Nephron (organoid): ENCODE data around the gene SH2D2A.
A peak's percentile ranks its signal among the peaks of the same experiment; 100 is the strongest.

Source experiments
- H3K27ac Mint-ChIP-seq, 3 experiments: 2 replicates each; pipeline ENCODE4 v1.8.0; 2020; ENCODE audit warnings: mixed read lengths in 3 of 3, mild to moderate bottlenecking in 2 of 3, moderate library complexity in 1 of 3
- H3K27me3 Mint-ChIP-seq: 2 replicates; pipeline ENCODE4 v1.8.0; 2021; ENCODE audit warnings: low read depth, mild to moderate bottlenecking, moderate library complexity, mixed read lengths
- H3K36me3 Mint-ChIP-seq: 2 replicates; pipeline ENCODE4 v1.8.0; 2020; ENCODE audit warnings: low read depth, mixed read lengths
- H3K4me1 Mint-ChIP-seq: 2 replicates; pipeline ENCODE4 v1.8.0; 2020; ENCODE audit warnings: mixed read lengths
- H3K4me3 Mint-ChIP-seq, 3 experiments: 2 replicates each; pipeline ENCODE4 v1.8.0; 2020; ENCODE audit warnings: mild to moderate bottlenecking in 3 of 3, mixed read lengths in 3 of 3, moderate library complexity in 2 of 3
- H3K9me3 Mint-ChIP-seq: 2 replicates; pipeline ENCODE4 v1.8.0; 2020; ENCODE audit warnings: mixed read lengths
- TF ChIP-seq, protein P1 (sequence below), 3 experiments: fragments of 200-600 bp; sonication (generic); IDR thresholded peaks; one replicate each; pipeline ENCODE4 v1.5.0; 2021; ENCODE audit warnings: antibody characterized with exemption in 3 of 3; ENCODE audit not compliant: unreplicated experiment in 3 of 3

SH2D2A gene

DNA sequence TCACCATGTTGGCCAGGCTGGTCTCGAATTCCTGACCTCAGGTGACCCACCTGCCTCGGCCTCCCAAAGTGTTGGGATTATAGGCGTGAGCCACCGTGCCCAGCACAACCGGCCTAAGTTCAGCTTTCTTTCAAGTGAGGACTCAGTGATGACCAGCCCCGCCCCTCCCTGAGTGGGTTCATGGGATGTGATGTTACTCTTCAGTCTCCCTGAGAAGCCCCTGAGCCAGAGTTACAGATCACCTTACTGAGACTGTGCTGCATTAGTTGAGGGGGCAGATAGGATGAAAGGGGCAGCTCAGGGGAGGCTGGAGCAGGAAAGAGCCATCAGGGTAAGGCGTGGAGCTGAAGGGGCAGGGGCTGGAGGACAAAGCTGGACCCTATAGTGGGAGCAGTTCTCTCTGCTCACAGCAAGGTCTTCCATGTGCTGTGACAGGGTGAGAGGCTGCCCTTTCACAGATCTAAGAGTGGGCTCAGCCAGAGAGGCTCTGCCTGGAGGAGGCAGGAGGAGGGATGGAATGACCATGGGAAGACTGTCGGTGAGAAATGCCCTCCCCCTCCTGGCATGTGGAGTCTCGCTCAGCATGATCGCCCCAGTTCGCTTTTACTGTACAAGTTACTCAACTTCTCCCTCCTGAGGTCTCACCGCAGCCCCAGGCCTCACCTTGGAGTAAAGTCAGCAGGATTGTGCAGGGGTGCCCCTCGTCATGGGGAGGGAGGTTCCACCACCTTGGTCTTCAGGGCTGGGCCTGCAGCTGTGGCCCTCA, 13.4 kb downstream of the SH2D2A start:
- Mint-ChIP-seq H3K4me3 (no peak overlapping the region), H3K27ac (peak overlapping the region in 2 of 3 experiments; percentile 37 to 38), H3K36me3 (peaks cover 15% of the 10 kb centered on the region), H3K9me3 (no peaks in the 10 kb centered on the region), H3K4me1 (peaks cover 69% of the 10 kb centered on the region), H3K27me3 (peaks cover 3% of the 10 kb centered on the region)
- TF ChIP-seq, protein P1, sequence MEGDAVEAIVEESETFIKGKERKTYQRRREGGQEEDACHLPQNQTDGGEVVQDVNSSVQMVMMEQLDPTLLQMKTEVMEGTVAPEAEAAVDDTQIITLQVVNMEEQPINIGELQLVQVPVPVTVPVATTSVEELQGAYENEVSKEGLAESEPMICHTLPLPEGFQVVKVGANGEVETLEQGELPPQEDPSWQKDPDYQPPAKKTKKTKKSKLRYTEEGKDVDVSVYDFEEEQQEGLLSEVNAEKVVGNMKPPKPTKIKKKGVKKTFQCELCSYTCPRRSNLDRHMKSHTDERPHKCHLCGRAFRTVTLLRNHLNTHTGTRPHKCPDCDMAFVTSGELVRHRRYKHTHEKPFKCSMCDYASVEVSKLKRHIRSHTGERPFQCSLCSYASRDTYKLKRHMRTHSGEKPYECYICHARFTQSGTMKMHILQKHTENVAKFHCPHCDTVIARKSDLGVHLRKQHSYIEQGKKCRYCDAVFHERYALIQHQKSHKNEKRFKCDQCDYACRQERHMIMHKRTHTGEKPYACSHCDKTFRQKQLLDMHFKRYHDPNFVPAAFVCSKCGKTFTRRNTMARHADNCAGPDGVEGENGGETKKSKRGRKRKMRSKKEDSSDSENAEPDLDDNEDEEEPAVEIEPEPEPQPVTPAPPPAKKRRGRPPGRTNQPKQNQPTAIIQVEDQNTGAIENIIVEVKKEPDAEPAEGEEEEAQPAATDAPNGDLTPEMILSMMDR (IDR thresholded peaks at IDR 0.05; ENCODE audit: unreplicated experiment in 3 of 3) = no peak

DNA sequence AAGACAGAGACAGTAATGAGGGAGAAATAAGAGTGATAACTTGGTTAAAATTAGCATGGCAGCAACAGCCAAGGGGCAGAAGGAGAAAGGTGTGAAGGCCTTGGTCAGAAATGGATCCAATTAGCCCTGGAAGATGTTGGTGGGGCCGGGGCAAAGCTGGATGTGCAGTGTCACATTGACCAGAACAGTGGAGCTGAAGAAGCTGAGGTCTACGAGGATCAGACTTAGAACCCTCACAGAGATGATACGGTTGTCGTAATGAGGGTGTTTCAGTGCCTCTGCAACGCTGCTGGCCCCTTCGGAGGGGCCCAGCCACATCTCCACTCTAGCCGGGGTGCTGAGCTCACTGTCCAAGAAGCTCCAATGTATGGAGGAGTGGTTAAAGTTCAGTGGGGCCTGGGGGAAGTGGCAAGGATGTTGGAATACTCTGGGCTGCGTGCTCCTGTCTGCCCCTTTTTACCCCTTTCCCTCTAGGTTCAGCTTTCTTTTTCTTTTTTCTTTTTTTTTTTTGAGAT, 14.2 kb downstream of the SH2D2A start:
- Mint-ChIP-seq H3K4me3 (no peak overlapping the region), H3K27ac (no peak overlapping the region), H3K27me3 (no peaks in the 10 kb centered on the region), H3K36me3 (peaks cover 17% of the 10 kb centered on the region), H3K9me3 (no peaks in the 10 kb centered on the region), H3K4me1 (peaks cover 63% of the 10 kb centered on the region)
- TF ChIP-seq, protein P1 (IDR thresholded peaks at IDR 0.05; ENCODE audit: unreplicated experiment in 3 of 3) = no peak

DNA sequence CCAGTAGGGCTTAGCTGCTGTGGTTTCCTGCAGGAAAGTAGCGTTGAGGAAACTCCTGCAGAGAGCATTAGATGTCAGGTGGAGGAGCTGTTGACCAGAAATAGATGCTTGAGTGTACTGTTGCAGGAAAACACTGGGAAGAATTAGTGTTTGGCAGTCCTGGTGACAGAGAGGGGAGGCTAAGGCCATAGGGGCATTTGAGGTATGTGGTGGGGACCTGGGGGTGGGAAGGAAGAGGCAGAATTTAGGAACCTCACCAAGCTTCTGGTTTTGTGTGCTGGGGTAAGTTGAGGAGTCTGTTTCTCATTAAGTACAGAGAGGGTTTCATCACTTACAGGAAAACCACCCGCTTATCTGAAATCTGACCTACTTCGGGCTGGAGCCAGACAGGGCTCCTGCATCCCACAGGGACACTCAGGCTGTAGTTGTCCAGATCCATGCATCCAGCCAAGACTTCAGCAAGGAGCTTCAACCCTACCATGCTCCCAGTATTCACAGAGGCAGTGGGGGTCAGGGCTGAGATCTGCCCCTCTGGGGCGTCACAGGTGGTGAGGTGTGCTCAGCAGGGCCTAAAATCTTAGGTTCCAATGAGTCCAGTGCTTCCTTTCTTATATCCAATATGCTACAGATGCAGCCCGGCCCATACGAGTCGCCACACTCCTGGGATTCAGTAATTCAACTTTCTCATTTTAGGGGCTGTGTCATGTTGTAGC, 15.1 kb downstream of the SH2D2A start:
- Mint-ChIP-seq H3K27ac (peak overlapping the region; percentile 18 to 39 (median 28)), H3K4me1 (peaks cover 60% of the 10 kb centered on the region), H3K4me3 (peak overlapping the region in 2 of 3 experiments; percentile 1 to 4), H3K36me3 (peaks cover 20% of the 10 kb centered on the region), H3K9me3 (no peaks in the 10 kb centered on the region), H3K27me3 (no peaks in the 10 kb centered on the region)
- TF ChIP-seq, protein P1 (IDR thresholded peaks at IDR 0.05; ENCODE audit: unreplicated experiment in 3 of 3) = peak; percentile 26 to 55 (median 37)

DNA sequence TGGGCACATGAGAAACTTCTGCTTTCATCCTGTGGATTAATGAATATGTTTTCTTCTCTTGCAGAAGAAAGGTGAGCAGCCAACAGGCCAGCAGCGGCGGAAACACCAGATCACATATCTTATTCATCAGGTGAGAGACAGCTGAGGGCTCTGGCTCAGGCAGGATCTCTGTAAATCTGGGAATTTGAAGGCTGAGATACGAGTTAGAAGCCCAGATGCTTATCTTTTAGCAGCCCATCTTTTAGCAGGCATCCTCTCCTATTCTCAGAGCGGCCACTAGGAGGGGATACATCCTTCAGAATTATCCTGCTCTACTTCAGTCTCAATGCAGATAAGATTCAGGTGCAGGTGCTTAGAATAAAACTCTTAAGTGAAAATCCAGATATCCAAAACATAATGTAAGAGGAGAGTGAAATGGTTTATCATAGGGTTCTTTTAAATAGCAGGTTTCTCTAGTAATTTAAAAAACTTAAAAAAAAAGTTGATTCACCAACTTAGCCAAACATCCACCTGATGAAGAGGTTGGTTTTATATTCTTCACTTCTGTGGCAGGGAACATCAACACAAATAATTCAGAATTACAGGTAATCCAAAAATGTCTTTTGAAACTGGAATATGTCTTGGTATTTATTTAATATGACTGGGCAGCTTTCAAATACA, 19.3 kb downstream of the SH2D2A start:
- Mint-ChIP-seq H3K27ac (no peak overlapping the region), H3K36me3 (peaks cover 56% of the 10 kb centered on the region), H3K4me3 (no peak overlapping the region), H3K9me3 (no peaks in the 10 kb centered on the region), H3K27me3 (no peaks in the 10 kb centered on the region), H3K4me1 (peaks cover 27% of the 10 kb centered on the region)
- TF ChIP-seq, protein P1 (IDR thresholded peaks at IDR 0.05; ENCODE audit: unreplicated experiment in 3 of 3) = peak; percentile 79 to 89 (median 87)

DNA sequence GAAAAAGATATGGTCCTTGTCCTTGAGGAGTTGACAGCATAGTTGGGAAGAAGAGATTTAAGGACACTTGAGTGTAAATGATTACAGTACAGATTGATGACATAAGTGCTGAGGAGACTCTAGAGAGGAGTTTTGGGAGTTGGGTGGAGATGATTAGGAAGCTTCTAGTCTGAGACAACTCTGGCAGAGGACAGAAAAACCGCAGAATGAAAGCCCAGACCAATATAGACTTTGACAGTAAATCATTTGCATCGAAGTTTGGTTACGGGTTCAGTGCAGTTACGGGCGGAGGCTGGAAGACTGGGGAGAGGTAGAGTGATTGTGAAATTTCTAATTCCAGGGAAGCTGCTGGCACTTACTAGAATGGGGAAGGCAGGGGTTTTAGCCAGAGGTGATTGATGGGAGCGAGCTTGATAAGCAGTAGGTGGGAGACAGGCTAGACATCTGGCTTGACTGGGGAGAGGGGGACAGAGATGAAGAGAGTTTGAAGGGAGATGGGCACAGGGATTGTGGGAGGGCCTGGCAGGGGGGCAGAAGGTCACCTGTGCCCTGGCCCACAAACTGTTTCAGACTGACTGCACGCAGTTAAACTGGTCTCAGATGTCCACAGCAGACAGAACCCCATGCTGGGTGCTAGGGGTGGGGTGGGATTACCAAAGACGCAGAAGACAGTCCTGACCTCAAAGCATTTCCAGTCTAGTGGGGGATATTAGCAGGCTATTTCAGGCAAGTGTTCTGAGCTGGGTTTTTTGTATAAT, 20.1 kb downstream of the SH2D2A start:
- H3K36me3 Mint-ChIP-seq = peaks cover 63% of the 10 kb centered on the region
- H3K9me3 Mint-ChIP-seq = no peaks in the 10 kb centered on the region
- peaks cover 19% of the 10 kb centered on the region for H3K4me1 Mint-ChIP-seq
- H3K27me3 Mint-ChIP-seq = no peaks in the 10 kb centered on the region
- TF ChIP-seq, protein P1 (IDR thresholded peaks at IDR 0.05; ENCODE audit: unreplicated experiment in 3 of 3) = no peak
- no peak overlapping the region for H3K27ac Mint-ChIP-seq
- no peak overlapping the region for H3K4me3 Mint-ChIP-seq
